Daoy (cell line): ENCODE results near the gene CORT. TPM values are rescaled to one million over a fixed set of nuclear protein-coding genes. Genes with fewer than 3 reads are reported as not detected.

ENCODE experiments used
- DNase-seq: peaks from one replicate; pipeline ENCODE4 v3.0.0-alpha.2; 2015; ENCODE audit warnings: low read depth
- total RNA-seq: library from RNA; depleted of rRNA; stranded (reverse); fragments of >200 nt; shearing (Covaris generic); gene quantifications from 2 replicates; pipeline ENCODE4 v1.2.3, GENCODE V29; 2014; rRNA removed

Gene CORT
- total RNA-seq, 1 experiment from 2014 or later: 0.51 TPM

DNA sequence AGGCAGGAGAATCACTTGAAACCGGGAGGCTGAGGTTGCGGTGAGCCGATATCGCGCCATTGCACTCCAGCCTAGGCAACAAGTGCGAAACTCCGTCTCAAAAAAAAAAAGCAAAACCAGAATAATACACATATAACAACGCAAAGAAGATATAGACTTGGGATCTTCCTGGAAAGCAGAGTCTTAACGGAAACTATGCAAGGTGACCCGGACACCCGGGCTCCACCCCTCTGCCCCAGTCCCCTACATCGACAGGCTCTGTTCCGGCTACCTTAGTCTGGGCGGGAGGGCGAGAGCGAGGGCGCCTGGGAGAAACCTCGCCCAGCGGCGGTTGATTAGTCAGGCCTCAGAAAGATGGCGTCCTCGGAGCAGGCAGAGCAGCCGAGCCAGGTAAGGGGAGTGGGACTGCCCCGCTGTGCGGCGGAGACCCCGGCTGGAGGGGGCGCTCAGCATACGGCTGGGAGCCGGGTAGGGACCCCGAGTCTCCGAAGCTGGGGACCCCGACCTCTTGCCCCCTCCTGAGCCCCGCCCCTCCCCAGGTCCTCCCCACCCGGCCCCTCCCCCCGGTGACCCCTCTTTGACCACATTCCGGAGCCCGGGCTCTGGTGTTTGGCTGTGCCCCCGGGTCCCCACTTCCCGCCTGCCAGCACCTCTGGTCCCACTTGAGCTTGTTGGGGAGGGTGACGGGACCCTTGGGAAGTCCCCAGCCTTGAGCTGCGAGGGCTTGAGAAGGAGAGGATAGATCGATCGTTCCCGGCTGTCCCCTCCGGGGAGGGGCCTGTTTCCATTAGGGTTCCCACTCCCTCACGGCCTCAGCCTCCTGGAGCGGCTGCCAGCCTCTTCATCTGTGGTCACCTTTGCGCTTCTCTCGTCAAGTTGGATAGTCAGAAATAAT lies 25.0 kb downstream of the CORT start, which contains the start of gene PEX14:
Gene PEX14 (plus strand): TSS at position 338 of the 895 bp plus-strand sequence. CDS start 17 bp downstream, at position 355.
- peak; percentile 91 for DNase-seq

DNA sequence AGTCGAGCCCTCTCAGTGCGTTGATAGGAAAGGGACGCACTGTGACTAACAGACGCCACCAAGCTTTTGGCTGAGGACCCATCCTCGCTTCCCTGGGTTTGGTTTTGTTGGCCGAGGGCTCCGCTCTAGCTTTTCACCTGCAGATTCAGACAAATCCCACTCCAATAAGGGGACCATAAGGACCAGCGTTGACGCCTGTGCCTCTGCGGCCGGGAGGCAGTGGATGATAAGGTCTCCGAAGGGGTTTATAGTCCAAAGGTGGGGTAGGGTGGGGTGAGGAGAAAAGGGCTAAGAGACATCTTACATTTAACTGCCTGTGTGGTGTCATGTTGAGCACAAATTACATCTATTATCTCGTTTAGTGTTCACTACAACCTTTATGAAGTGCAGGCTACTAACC lies 25.7 kb downstream of the CORT start:
- DNase-seq: no peak

DNA sequence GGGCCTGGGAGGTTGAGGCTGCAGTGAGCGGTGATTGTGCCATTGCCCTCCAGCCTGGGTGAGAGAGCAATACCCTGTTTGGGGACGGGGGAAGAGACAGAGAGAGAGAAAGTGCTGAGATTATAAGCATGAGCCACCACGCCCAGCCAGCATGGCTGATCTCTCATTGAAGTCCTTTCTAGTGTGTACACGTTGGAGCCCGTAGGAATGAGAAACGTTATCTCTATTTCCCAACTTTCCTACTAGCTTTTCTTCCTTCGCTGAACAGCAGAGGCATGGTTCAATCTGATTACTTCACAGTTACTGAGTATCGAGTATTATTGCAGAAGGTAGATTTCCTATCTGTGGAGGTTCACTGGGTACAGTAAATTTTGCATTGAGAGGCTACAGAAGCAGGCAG lies 29.5 kb downstream of the CORT start:
- no peak for DNase-seq

DNA sequence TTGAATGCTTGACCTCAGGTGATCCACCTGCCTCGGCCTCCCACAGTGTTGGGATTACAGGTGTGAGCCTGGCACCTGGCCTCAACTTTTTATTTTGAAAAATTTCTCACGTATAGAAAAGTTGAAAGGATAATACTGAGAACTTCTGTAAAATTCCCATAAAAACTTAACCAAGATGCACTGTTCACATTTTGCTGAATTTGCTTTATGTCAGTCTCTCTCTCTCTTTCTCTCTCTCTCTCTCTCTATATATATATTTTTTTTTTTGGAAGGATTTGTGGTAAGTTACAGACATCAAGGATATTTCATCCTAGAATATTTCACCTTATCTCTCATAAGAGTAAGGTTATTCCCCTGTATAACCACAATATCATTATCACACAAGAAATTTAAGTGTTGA lies 30.8 kb downstream of the CORT start:
- DNase-seq: no peak

DNA sequence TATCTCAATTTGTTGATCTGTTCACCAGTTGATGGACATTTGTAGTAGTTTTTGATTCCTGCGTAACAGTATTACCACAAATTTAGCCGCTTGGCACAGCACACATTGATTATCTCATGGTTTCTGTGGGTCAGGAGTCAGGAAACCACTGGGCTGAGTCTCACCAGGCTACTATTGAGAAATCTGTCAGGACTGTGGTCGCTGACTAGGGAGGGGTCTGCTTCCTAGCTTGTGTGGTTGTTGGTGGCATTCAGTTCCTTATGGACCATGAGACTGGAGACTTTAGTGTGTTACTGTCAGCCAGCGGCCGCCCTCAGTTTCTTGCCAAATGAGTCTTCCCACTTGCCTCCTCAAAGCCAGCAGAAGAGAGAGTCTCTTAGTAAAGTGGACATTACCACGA lies 34.7 kb downstream of the CORT start:
- no peak for DNase-seq

DNA sequence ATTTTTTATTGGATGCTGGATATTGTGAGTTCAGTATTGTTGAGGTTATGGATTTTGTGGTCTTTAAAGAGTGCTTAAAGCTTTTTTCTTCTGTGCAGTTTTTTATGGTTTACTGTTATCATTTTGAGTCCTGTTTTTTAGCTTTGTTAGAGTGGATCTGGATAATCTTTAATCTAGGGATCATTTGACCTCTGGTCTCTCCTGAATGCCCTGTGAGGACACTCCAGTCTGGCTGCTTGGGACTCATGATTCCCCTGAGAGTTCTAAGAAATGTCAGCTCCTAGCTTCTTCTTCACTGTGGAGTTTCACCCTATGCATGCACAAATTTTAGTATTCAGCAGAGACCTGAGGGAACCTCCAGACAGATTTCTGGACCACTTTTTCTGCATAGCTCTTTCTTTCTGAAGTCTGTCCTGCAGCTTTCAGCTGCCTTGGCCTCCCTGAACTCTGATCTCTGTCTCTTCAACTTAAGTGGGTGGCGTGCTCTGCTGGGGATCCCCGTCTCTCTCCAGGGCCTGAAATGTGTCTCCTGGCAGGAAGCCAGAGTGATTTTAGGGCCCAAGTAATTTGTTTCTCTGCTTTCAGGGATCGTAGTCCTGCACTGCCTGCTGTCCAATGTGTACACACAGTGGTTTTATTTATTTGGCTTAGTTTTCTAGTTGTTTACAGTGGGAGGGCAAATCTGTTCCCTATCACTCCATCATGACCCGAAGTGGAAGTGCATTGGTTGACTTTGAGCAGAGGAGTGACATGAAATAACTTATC lies 39.6 kb downstream of the CORT start:
- no peak for DNase-seq

DNA sequence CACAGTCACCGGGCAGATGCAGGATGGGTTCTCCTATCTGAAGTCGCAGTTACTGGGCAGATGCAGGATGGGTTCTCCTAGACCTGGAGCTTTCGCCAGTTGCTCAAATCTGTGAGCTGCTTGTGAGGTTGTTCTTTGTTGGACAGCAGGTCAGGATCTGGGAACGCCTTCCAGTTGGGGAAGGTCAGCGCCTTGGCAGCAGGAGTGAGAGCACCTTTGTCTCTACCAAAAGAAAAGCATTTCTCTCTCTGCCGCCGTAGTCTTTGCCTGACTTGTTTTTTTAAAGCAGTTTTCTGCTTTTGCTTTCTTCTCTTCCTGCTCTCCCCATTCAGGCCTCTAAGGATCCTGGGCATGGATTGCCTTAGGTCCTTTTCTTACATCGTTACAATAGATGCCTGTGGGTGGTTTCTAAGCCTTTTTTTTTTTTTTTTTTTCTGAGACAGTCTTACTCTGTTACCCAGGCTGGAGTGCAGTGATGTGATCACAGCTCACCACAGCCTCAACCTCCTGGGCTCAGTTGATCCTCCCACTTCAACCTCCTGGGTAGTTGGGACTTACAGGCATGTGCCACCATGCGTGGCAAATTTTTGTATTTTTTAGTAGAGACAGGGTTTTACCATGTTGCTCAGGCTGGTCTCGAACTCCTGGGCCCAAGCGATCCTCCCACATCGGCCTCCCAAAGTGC lies 40.6 kb downstream of the CORT start:
- no peak for DNase-seq

DNA sequence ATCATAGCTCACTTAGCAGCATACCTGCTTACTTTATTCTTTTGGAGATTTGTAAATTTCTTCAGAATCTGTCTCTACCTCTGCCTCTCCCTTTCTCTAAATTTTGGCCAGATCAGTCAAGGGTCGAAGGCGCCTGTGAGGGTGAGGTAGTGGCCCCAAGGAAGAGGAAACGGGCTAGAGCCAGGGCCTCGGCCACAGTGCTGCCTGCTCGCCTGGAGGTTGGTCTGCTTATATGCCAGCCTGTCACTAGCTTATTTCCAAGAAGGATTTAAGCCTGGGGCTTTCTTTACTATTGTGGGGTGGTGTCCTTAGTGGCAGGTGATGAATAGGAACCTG lies 44.6 kb downstream of the CORT start:
- DNase-seq: no peak

DNA sequence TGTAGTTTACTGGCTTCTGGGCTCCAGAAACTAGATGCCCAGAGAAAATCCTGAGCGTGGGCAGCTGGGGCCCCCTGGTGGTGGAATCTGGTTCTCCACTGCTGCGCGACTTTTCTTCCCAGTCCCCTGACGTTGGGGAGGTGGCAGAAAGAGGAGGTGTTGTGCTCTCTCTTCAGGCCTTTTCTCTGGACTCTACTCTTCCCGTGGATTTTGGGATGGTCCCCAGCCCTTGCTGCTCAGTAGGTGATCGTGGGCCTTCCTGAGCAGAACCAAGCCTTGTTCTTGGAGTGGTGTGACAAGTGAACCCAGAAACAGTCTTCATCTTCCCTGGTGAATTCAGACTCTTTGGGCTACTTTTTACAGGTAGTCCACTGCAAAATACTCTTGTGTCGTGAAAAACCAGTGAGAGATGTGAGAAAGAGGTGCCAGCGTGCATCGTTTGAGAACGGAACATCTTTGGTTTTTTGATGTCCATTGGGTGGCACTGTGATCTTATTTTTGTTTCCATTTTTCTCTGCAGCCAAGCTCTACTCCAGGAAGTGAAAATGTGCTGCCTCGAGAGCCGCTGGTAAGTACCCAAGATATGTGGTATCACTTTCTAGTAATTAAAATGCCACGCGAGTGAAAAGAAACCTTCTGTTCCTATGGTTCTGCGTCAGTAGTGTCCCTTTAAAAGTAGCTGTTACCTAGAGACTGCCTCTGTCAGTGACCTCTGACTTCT lies 45.1 kb downstream of the CORT start:
- peak; percentile 59 for DNase-seq

DNA sequence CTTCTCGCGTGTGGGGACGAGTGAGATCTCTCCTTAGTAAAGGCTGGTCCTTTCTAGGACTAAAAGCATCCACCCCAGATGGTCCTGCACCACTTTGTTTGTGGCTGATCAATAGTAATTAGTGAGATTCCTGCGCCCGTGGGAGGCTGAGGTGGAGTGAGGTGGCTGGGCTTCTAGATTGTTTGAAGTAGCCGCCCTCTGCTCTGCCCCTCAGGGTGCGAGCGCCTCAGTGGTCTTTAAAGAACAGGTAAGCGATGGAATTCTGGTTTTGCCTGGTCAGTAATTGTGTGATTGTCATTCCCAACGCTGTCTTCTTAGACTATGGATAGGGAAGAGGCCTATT lies 45.6 kb downstream of the CORT start:
- no peak for DNase-seq

DNA sequence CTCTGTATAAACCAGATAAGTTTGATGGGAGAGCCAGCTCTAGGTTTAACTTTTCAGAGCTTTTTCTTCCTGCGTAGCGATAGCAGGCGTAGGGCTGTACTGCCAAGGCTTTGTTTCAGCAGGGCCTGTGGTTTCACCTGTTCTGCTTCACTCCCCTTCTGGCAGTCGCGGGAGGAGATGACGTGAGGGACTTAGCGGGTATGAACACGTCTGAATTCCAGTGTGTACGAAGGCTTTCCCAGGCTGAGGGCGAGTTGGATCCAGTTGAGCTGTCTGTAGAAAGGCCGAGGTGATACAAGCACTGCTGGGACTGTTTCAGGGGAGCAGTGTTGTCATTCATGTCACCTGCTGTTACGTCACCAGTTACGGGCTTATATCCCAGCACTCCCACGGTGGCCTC lies 46.1 kb downstream of the CORT start:
- DNase-seq: no peak

DNA sequence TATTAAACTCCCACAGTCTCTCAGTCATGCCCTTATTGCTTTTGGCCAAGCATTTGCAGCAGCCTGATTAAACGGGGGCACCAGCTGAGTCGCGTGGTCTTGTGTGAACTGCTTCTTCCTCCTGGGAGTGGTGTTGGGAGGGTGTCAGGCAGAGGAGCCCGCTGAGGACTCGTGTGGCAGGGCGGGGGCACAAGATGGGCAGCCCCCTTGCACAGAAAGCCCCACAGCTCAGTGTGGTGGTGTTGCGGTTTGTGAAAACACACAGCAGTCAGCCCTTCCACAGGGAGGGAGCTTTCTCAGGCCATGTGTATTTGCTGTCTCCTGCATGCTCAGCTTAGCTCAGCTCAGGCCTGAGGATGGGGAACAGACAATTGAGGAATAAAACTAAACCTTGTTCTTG lies 47.3 kb downstream of the CORT start:
- DNase-seq: no peak

DNA sequence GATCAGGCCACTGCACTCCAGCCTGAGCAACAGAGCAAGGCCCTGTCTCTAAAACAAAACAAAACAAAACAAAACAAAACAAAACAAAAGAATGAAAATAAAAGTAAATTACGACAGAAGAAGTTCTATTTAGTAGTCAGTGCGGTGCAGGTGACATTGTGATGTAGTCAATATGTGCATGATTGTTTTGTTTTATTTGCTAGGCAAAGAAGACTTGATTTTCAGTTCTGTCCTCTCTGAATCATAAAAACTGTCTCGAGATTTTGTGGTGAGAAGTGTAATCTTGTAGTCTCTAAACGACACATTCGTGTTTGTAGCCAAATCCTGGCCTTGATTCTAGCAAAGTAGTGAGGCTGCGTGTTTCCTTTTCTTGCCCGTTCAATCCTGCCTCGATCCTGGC lies 48.4 kb downstream of the CORT start:
- DNase-seq: no peak

Other genes starting within 250 kb of the CORT start
- 19.0 and 21.9 TPM in 2 replicates for gene KIF1B, start 239.5 kb upstream of the CORT start, total RNA-seq
- 78.7 and 82.7 TPM in 2 replicates for gene PGD, start 51.0 kb upstream of the CORT start, total RNA-seq
- 19.1 and 52.1 TPM in 2 replicates for gene CENPS, start 19.6 kb upstream of the CORT start, total RNA-seq
- gene DFFA, start 22.5 kb downstream of the CORT start, total RNA-seq: 38.5 and 43.9 TPM in 2 replicates
- gene PEX14, start 24.9 kb downstream of the CORT start, total RNA-seq: 10.9 and 22.6 TPM in 2 replicates